OCI-LY1 (cell line): ENCODE results near the gene CLEC20A.

Source experiments
- EZH2 ChIP-seq: fragments of 200-600 bp; sonication (generic), shearing (Covaris generic); IDR thresholded peaks from 2 replicates; pipeline ENCODE4 v1.8.0; 2017; ENCODE audit warnings: borderline replicate concordance, mixed run types, mild to moderate bottlenecking, antibody characterized with exemption, low read length, moderate library complexity, mixed read lengths
- TF ChIP-seq, protein P1 (sequence below): fragments of 200-600 bp; sonication (generic), shearing (Covaris generic); IDR thresholded peaks from 2 replicates; pipeline ENCODE4 v1.5.1; 2017; ENCODE audit warnings: mild to moderate bottlenecking, antibody characterized with exemption, low read length, moderate library complexity, mixed read lengths

GRCh38 chr1:178530037-178530402 is 33.3 kb upstream of the CLEC20A start:
- TF ChIP-seq, protein P1, sequence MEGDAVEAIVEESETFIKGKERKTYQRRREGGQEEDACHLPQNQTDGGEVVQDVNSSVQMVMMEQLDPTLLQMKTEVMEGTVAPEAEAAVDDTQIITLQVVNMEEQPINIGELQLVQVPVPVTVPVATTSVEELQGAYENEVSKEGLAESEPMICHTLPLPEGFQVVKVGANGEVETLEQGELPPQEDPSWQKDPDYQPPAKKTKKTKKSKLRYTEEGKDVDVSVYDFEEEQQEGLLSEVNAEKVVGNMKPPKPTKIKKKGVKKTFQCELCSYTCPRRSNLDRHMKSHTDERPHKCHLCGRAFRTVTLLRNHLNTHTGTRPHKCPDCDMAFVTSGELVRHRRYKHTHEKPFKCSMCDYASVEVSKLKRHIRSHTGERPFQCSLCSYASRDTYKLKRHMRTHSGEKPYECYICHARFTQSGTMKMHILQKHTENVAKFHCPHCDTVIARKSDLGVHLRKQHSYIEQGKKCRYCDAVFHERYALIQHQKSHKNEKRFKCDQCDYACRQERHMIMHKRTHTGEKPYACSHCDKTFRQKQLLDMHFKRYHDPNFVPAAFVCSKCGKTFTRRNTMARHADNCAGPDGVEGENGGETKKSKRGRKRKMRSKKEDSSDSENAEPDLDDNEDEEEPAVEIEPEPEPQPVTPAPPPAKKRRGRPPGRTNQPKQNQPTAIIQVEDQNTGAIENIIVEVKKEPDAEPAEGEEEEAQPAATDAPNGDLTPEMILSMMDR, result no peak
- no peak for TF ChIP-seq EZH2
